OCI-LY1 (cell line): ENCODE measurements around the gene SUN2.

Source experiments
- H2AFZ ChIP-seq: fragments of 200-600 bp; sonication (generic), shearing (Covaris generic); 2 replicates; pipeline ENCODE4 v1.6.0; 2014; ENCODE audit warnings: antibody characterized with exemption, mild to moderate bottlenecking, low read length
- H3F3A ChIP-seq: fragments of 200-600 bp; sonication (generic), shearing (Covaris generic); 2 replicates; pipeline ENCODE4 v1.6.0; 2014; ENCODE audit warnings: mild to moderate bottlenecking, antibody characterized with exemption, low read length, moderate library complexity; ENCODE audit not compliant: insufficient read depth
- H3K27ac ChIP-seq: fragments of 200-600 bp; sonication (generic); 2 replicates; pipeline ENCODE4 v1.5.1; 2014; ENCODE audit warnings: low read length, mixed run types, mild to moderate bottlenecking, low read depth; ENCODE audit not compliant: poor library complexity, severe bottlenecking
- H3K27me3 ChIP-seq: fragments of 200-600 bp; sonication (generic); 2 replicates; pipeline ENCODE4 v1.6.0; 2014; ENCODE audit warnings: antibody characterized with exemption, mild to moderate bottlenecking, low read length, moderate library complexity; ENCODE audit not compliant: insufficient read depth
- H3K36me3 ChIP-seq: fragments of 200-600 bp; sonication (generic); 2 replicates; pipeline ENCODE4 v1.6.1; 2014; ENCODE audit warnings: mild to moderate bottlenecking, antibody characterized with exemption, low read length, moderate library complexity, mixed read lengths; ENCODE audit not compliant: insufficient read depth
- H3K4me1 ChIP-seq: fragments of 200-600 bp; sonication (generic); 2 replicates; pipeline ENCODE4 v1.5.1; 2014; ENCODE audit warnings: mild to moderate bottlenecking, low read length, moderate library complexity; ENCODE audit not compliant: insufficient read depth, severe bottlenecking
- H3K4me2 ChIP-seq: fragments of 200-600 bp; sonication (generic), shearing (Covaris generic); 2 replicates; pipeline ENCODE4 v1.6.1; 2014; ENCODE audit warnings: low read length
- H3K4me3 ChIP-seq: fragments of 200-600 bp; sonication (generic); 2 replicates; pipeline ENCODE4 v1.5.1; 2014; ENCODE audit warnings: low read length, low read depth, mild to moderate bottlenecking, mixed read lengths; ENCODE audit not compliant: poor library complexity, severe bottlenecking
- H3K79me2 ChIP-seq: fragments of 200-600 bp; shearing (Covaris generic); 2 replicates; pipeline ENCODE4 v1.6.1; 2016; ENCODE audit warnings: mixed run types, low read length, mixed read lengths; ENCODE audit not compliant: insufficient read depth
- H3K9ac ChIP-seq: fragments of 200-600 bp; sonication (generic), shearing (Covaris generic); 2 replicates; pipeline ENCODE4 v1.6.1; 2014; ENCODE audit warnings: mild to moderate bottlenecking, low read length, mixed read lengths
- H3K9me2 ChIP-seq: fragments of 200-600 bp; sonication (generic), shearing (Covaris generic); 2 replicates; pipeline ENCODE4 v1.6.1; 2014; ENCODE audit warnings: low read depth, mild to moderate bottlenecking, low read length, mixed read lengths
- H3K9me3 ChIP-seq: fragments of 200-600 bp; shearing (Covaris generic); 2 replicates; pipeline ENCODE4 v1.6.1; 2014; ENCODE audit warnings: low read length, mixed read lengths
- H4K20me1 ChIP-seq: fragments of 200-600 bp; sonication (generic), shearing (Covaris generic); 2 replicates; pipeline ENCODE4 v1.6.0; 2016; ENCODE audit warnings: mild to moderate bottlenecking, low read length; ENCODE audit not compliant: insufficient read depth
- CTCF ChIP-seq: fragments of 200-600 bp; sonication (generic), shearing (Covaris generic); IDR thresholded peaks from 2 replicates; pipeline ENCODE4 v1.5.1; 2017; ENCODE audit warnings: mild to moderate bottlenecking, antibody characterized with exemption, low read length, moderate library complexity, mixed read lengths
- EZH2 ChIP-seq: fragments of 200-600 bp; sonication (generic), shearing (Covaris generic); IDR thresholded peaks from 2 replicates; pipeline ENCODE4 v1.8.0; 2017; ENCODE audit warnings: borderline replicate concordance, mixed run types, mild to moderate bottlenecking, antibody characterized with exemption, low read length, moderate library complexity, mixed read lengths

Gene SUN2

GRCh38 chr22:38772623-38772873 lies 16.8 kb upstream of the SUN2 start:
- no peak overlapping the region for H3K4me3 ChIP-seq
- H3K36me3 ChIP-seq: no peaks in the 10 kb centered on the region
- H3K27ac ChIP-seq: no peak overlapping the region
- no peak overlapping the region for H3K9ac ChIP-seq
- H3K79me2 ChIP-seq: no peaks in the 10 kb centered on the region
- H3K4me2 ChIP-seq: no peak overlapping the region
- H4K20me1 ChIP-seq: no peaks in the 10 kb centered on the region
- no peak for TF ChIP-seq EZH2
- no peak for TF ChIP-seq CTCF
- no peak overlapping the region for H2AFZ ChIP-seq
- no peaks in the 10 kb centered on the region for H3K27me3 ChIP-seq
- no peaks in the 10 kb centered on the region for H3K9me2 ChIP-seq
- H3K4me1 ChIP-seq: no peaks in the 10 kb centered on the region
- no peaks in the 10 kb centered on the region for H3F3A ChIP-seq
- H3K9me3 ChIP-seq: no peaks in the 10 kb centered on the region

- Histone ChIP-seq H3K27me3 (no peaks in the 10 kb centered on the region), H3K27ac (no peak overlapping the region), H3K9me2 (no peaks in the 10 kb centered on the region), H3K79me2 (no peaks in the 10 kb centered on the region), H3K9ac (no peak overlapping the region), H3K4me2 (no peak overlapping the region), H3K9me3 (no peaks in the 10 kb centered on the region), H3F3A (no peaks in the 10 kb centered on the region), H3K4me3 (no peak overlapping the region), H4K20me1 (no peaks in the 10 kb centered on the region), H2AFZ (no peak overlapping the region), H3K4me1 (no peaks in the 10 kb centered on the region), H3K36me3 (no peaks in the 10 kb centered on the region)
- no peak for TF ChIP-seq CTCF
- no peak for TF ChIP-seq EZH2
Measured at GRCh38 chr22:38770257-38770949, 14.6 kb upstream of the SUN2 start.

- Histone ChIP-seq H3K4me2 (no peak overlapping the region), H3K9me2 (no peaks in the 10 kb centered on the region), H4K20me1 (no peaks in the 10 kb centered on the region), H3K36me3 (no peaks in the 10 kb centered on the region), H3K4me1 (no peaks in the 10 kb centered on the region), H3K9ac (no peak overlapping the region), H3K79me2 (no peaks in the 10 kb centered on the region), H3F3A (no peaks in the 10 kb centered on the region), H3K4me3 (no peak overlapping the region), H2AFZ (no peak overlapping the region), H3K27ac (no peak overlapping the region), H3K9me3 (no peaks in the 10 kb centered on the region), H3K27me3 (no peaks in the 10 kb centered on the region)
- TF ChIP-seq CTCF (no peak), EZH2 (no peak)
Measured at GRCh38 chr22:38768036-38768435, 12.2 kb upstream of the SUN2 start.
